Renal cortex interstitium (tissue), 15 donors: ENCODE measurements around the gene AP1G1. TPM values are rescaled to one million over a fixed set of nuclear protein-coding genes. Genes with fewer than 3 reads are reported as not detected.
A peak's percentile ranks its signal among the peaks of the same experiment; 100 is the strongest.
"Not testable (repeated sequence)": the region's sequence is repeated elsewhere in the genome, so short reads cannot be mapped to it uniquely, and the experiment has no call there.

ENCODE experiments used
- DNase-seq, 11 donors: peaks; one replicate each; pipeline ENCODE4 v3.0.0-alpha.2; 2013; ENCODE audit warnings: low read depth in 9 of 11, low spot score in 4 of 11; ENCODE audit errors: extremely low read depth in 1 of 11
- long read RNA-seq, 16 experiments: transcript quantifications; one replicate each; lab custom pipeline, GENCODE V29; 2026
- polyA plus RNA-seq, 3 donors: library from polyadenylated mRNA; unstranded; fragments of 120-200 nt; gene quantifications; one replicate each; pipeline ENCODE4 v1.2.1, GENCODE V29; 2013; ENCODE audit not compliant: insufficient read length in 3 of 3

Gene AP1G1
- polyA plus RNA-seq, result 10 to 100 TPM; 76.0 to 99.5 (median 86.4) TPM
- long read RNA-seq, donor 1, full-length matches to known transcripts, result 2 of 14 reads
- long read RNA-seq, donor 1, partial matches to known transcripts, result 12 of 14 reads
- long read RNA-seq, donor 1, other reads (novel, unspliced or antisense), result 0 of 14 reads
- long read RNA-seq, donor 2, partial matches to known transcripts, result 140 of 166 reads
- long read RNA-seq, donor 2, other reads (novel, unspliced or antisense), result 26 of 166 reads
- long read RNA-seq, donor 3, full-length matches to known transcripts, result 3 of 14 reads
- long read RNA-seq, donor 3, partial matches to known transcripts, result 11 of 14 reads
- long read RNA-seq, donor 3, other reads (novel, unspliced or antisense), result 0 of 14 reads
- long read RNA-seq, donor 4, full-length matches to known transcripts, result 3 of 17 reads
- long read RNA-seq, donor 4, partial matches to known transcripts, result 14 of 17 reads
- long read RNA-seq, donor 4, other reads (novel, unspliced or antisense), result 0 of 17 reads
- long read RNA-seq, donor 5, result 0 reads
- long read RNA-seq, donor 6, full-length matches to known transcripts, result 5 of 38 reads
- long read RNA-seq, donor 6, partial matches to known transcripts, result 33 of 38 reads
- long read RNA-seq, donor 6, other reads (novel, unspliced or antisense), result 0 of 38 reads
- long read RNA-seq, donor 7, full-length matches to known transcripts, result 1 of 1 reads
- long read RNA-seq, donor 7, partial matches to known transcripts, result 0 of 1 reads
- long read RNA-seq, donor 7, other reads (novel, unspliced or antisense), result 0 of 1 reads
- long read RNA-seq, donor 8, result 0 reads
- long read RNA-seq, donor 9, full-length matches to known transcripts, result 5 of 13 reads
- long read RNA-seq, donor 9, partial matches to known transcripts, result 8 of 13 reads
- long read RNA-seq, donor 9, other reads (novel, unspliced or antisense), result 0 of 13 reads
- long read RNA-seq, donor 10, partial matches to known transcripts, result 11 of 12 reads
- long read RNA-seq, donor 10, other reads (novel, unspliced or antisense), result 0 of 12 reads
- long read RNA-seq, donor 11, full-length matches to known transcripts, result 5 of 25 reads
- long read RNA-seq, donor 11, partial matches to known transcripts, result 20 of 25 reads
- long read RNA-seq, donor 11, other reads (novel, unspliced or antisense), result 0 of 25 reads
- long read RNA-seq, donor 12, full-length matches to known transcripts, result 1 of 1 reads
- long read RNA-seq, donor 12, partial matches to known transcripts, result 0 of 1 reads
- long read RNA-seq, donor 12, other reads (novel, unspliced or antisense), result 0 of 1 reads
- long read RNA-seq, donor 13, result 0 reads
- long read RNA-seq, donor 14, result 0 reads
- long read RNA-seq, donor 15, result 0 reads
- long read RNA-seq, donor 16, full-length matches to known transcripts, result 8 of 269 reads
- long read RNA-seq, donor 16, partial matches to known transcripts, result 261 of 269 reads
- long read RNA-seq, donor 16, other reads (novel, unspliced or antisense), result 0 of 269 reads

DNA sequence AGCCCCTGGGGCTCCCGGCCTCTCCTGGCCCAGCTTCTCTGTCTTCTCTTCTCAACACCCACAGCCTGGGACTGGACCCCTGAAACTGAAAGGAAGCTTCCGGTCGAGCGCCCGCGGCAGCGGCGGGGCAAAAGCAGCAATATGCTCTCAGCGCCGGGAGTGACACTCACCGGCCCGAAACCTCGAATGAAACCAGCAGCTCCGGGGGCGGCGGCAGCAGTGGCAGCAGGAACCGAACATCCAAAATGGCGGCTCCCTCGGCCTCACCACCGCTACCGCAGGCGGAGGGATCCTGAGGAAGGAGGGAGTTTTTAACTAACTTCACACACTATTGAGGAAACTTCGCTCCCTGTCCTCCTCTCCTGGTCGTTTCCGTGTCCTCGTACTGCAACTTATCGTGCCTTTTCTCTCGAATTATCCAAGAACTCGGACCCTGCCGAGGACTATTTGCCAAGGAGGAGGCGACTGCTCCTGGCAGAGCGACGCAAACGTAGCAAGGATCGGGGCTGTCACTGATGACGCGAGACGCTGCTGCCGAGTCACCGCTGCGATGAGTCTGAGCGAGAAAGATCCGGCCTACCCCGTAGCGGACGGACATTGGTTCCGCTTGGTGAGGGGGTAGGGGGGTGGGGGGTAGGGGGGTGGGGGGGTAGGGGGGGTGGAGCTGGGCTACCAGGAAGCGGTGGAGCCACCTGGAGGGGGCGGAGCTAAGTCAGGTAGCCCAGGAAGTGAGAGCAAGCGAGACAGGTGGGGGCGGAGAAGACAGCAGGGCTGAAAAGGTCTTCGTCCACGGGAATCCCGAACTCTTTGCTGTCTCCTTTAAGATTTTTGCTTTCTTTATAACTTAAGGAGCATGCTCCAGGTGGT, at the start of gene AP1G1:
Gene AP1G1 (minus strand): TSS at position 242 of the 867 bp plus-strand sequence. CDS start 19,355 bp downstream, outside the sequence.
- peak; percentile 92 to 98 (median 97) for DNase-seq

DNA sequence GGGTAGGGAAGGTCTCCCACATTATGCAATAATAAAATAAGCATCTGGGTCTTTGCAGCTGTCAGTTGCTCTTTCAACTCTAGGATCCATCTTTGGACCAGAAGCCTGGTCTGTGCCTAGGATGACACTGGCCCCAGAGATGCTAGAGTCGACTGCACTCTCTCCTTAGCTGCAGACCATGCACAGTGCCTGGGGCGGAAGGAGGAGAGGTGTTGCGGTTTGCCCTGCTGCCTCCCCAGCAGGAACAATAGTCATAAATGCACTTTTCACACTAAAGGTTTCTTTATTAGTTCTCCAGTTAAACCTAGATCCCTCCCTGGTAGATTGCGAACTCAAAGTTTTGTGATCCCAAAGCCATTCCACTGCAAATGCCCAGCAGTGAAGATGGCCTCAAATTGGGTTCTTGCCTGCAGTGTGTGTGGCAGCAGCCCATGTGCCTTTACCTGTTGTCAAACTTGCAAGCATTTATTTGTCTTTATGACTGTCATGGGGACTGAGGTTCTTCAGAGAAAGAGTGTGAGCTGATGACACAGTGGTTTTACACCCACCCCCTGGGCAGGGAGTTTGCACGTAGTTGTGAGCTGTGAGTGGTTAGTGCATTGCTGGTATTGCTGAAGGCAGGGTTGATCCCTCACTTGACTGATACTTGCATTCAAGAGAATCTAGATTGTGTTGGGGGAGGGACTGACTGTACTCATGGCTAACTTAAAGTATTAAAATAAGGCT, 47.5 kb upstream of the AP1G1 start:
- DNase-seq, result no peak

DNA sequence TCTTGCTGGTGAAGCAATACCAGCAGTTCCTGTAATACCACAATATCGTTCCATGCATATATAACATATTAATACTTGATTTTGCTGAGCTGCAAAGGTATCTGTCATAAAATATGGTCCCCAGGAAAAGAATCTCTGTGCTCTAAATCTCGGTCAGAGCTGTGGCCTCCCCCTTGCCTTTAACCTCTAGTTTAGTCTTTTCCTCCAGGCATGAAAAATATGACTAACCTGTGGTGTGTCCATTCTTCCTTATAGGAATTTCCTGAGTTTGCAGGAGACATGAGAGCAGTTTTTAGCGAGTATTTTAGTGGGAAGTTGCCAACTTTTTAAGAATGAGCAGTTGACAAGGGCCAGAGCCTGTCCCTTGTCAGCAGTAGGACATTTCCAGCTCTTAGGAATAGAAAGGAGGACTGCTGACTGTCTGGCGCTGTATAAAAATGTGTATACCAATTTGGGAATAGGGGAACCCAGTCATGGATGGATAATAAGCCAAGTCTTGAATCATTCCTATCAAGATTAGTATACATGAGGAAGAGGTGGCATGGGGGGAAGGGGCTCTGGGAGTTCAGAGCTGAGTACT, 45.8 kb upstream of the AP1G1 start:
- DNase-seq, result no peak

DNA sequence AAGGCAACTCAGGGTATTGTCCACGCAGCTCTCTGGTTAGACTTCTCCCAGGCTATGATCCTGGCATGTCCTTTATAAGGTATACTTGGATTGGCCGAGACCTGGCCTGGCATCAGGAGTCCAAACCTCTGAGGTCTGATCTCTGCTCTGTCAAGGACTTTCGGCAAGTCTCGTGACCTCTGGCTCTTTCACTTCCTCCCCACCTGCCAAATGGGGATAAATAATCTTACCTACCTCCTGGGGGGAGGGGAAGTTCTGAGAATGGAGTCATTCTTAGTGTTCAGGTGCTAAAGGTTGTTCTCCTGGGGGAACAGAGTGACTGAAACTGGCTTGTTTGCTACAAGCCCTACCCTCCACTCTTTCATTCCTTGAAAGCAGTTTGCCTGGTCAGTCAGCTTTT, 44.8 kb upstream of the AP1G1 start:
- no peak for DNase-seq

DNA sequence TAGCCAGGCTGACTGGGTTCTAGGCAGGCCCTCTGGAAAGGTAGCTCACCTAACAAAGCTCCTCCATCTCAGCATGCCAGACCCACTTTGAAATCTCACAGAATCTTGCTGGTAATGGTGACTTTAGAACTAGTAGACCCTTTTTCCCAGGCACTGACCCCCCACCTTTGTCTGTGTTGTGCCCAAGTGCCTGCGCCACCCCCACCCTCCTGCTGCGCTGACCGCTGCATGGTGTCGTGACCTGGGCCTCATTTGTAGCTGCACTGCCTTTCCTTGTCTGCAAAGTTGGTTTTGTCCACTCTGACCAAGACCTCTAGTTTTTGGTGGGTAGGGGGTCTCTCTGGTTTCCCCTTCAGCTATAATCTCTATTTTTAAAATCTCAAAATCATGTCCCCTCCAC, 43.9 kb upstream of the AP1G1 start:
- DNase-seq, result no peak

DNA sequence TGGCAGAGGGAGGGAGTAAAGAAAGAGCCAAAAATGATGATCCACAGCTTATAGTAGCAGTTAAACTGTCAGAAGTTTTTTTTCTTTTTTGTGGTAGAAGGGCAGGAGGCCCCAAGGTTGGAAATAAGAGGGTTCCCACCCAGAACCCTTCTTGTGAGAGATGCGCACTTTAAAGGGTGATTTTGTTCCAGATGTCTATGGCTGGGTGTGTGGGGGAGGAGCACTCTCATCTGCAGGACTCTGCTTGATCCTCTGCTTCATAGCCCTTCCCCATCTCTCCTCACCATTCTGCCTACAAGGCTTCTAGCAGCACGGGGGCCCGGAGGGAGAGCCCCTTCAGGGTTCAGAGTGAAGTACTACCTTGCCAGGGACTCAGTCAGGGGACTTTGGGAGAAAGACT, 43.5 kb upstream of the AP1G1 start:
- DNase-seq, result no peak

DNA sequence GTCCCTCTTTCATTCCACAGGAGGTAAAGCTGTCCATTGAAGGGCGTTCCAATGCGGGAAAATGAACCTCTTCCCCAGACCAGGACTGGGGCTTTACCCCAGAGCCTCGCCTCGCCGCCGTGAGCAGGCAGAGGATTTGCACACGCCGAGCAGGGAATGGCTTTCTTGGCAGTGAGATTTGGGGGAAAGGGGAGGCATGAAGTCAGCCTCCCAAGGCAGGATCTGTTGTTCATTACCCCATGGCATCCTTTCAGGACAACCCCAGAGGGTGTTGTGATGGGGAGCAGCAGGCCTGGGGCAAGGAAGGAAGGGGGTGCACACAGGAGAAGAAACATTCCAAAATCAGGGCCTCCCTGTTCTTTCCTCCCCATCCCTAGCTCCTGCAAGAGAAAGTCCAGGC, 43.1 kb upstream of the AP1G1 start:
- DNase-seq, result no peak

DNA sequence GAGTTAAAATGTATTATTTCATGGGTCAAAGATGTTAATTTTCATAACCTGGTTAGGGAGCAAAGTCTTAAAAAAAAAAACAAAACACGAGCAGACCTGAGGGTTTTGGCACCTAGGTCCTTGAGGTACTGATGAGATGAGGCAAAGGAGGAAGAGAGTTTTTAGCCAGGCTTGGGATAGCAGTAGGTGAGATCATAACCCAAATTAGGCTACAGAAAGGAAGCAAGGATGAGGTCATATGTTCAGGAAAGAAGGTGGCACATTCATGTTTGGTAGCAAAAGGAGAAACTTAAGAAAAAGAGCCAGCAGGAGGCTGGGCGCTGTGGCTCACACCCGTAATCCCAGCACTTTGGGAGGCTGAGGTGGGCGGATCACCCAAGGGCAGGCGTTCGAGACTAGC, 40.0 kb upstream of the AP1G1 start:
- no peak for DNase-seq

DNA sequence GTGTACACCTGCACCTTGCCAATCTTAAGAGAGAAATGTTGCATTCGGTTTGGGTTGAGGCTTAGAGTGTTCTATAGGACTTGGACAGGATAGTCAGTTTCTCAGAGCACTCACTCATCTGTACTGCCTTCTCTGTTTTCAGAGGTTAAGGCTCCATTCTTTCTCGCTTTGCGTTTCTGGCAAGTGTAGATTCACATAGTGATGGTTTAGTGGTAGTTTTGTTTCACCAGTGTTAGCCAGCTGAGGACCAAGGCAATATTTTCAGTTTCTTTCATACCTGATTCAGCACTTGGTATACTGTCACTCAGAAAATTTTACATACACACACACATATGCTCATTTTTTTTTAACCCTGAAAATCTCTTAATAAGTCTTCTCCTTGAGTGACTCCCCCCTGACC, 38.5 kb upstream of the AP1G1 start:
- no peak for DNase-seq

DNA sequence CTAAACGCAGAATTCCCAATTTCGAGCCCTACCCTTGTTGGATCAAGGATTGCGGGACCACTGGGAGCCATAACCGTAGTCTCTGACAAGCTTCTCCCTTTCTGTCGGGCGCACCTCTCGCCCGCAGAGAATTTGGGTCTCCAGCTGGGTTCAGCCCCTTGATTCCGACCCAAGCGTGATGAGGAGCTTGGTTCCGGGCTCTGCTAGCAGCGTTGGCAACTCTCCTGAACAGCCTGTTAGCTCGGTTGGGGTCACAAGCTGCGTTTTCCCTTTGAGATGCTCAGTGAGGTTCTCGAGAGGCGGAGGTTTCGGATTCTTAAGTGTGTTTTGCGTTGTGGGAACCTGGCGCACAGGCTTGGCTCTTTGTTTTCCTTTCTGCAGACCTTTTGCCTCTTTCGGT, 37.8 kb upstream of the AP1G1 start:
- DNase-seq, result no peak

DNA sequence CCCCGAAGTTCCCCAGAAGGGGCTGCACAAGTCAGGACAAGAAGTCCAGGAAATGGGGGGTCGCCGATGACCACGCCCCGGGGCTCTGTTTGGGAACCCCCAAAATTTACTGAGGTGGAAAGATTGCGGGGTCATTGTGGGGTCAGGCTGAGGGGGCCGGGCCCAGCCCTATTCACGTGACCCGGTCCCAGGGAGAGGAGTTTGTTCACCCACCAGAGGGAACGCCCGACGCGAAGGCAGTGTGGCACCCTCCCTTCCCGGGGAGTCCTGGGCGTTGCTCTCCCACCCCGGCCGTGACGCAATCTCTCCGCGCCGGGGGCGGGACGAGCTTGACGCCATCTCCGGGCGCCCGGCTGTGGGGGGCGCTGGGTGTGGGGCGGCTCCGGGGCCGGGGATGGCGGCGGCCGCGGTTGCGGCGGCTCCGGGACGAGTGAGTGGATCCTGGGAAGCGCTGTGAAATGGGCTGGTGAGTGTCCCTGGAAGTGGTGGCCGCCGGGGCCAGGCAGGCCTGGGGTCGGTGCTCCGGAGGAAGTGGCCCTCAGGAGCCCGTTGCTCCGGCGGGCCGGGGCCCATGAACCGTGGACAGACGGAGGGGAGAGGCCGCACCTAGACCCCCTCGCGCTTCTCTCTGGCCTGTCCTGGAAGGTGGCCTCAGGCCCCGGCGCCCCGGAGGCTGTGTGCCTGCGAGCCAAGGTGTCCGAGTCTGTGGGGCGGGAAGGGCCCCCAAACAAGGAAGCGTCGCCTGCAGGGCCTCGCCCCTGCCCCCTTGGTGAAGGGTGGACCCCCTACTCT, 37.2 kb upstream of the AP1G1 start, which contains the start of gene ATXN1L:
Gene ATXN1L (plus strand): TSS at position 338 of the 792 bp plus-strand sequence. CDS start 3,765 bp downstream, outside the sequence.
- peak; percentile 56 to 92 (median 83) for DNase-seq

DNA sequence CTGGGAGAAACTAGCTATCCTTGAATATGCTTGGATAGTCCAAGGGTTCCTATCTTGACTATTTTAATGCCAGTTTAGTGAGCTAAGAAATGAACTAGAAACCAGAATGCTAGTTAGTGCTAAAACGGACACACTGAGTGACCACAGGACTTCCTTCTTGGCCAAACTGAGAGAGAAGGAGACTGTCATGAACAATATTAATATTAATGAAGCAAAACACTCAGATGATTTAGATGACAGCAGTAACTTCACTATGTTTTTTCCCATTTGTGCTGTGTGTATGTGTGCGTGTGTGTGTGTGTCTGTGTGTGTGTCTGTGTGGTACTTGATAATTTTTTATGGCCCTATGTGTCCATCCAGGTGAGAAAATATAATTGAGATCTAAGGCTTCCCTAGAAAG, 34.9 kb upstream of the AP1G1 start:
- DNase-seq, result no peak

DNA sequence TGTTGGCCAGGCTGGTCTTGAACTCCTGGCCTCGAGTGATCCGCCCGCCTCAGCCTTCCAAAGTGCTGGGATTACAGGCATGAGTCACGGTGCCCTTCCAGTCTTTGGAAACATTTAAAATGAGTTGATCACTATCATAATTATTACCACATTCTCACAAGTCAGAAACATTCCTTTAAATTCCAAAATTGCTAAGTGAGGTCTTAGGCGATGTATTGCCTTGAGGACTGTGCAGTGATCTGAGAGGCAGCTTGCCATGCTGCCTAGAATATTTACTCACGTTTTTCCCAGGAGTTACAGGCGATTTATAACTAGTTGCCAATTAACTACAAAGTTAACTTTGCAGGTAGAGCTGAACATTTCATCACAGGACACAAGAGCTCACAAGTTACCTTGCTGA, 31.4 kb upstream of the AP1G1 start:
- DNase-seq, result no peak

DNA sequence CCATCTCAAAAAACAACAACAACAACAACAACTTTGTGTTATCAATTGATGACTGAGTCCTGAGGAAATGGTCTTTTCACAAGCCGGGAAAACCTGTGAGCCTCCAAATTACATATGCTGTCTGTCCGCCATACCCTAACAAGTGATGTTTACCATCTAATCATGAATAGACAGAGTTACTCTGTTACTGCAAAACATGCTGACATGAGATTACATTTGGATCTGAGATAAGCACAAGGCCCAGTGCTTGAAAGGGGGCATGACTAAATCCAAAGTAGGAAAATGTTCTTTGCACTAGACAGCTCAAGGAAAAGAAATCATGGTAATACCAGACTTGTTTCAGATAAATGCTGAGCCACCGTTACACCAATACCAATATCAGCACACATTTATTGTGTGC, 28.5 kb upstream of the AP1G1 start:
- no peak for DNase-seq

DNA sequence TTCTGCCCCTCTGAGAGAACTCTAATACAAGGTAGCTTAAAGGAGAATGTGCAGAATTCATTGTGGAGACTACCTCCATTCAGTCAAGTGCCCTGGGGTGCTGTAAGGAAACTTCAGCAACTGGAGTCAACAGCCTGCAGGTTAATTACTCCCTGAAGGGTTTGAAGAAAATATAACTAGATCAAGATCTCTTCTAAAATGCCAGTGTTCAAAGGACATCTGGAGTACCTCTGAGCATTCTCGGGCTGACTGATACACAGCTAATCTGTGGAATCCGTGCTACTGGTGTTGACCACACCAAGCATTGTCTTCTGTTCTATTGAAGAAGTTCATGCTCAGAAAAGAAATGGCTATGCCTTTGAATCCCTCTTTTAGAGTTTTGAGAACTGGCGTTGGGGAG, 25.7 kb upstream of the AP1G1 start:
- DNase-seq, result no peak

DNA sequence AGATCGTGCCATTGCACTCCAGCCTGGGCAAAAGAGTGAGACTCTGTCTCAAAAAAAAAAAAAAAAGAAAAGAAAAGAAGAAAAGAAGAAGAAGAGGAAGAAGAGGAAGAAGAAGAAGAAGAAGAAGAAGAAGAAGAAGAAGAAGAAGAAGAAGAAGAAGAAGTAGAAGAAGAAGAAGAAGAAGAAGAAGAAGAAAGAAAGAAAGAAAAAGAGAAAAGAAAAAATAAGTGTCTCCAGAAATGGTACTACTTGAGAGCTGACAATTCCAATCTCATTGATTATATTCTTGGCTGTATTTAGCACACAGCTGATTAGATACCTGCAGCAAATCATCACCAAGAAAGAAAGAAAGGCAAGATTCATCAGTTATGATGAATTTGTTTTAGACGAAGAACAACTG, 23.5 kb upstream of the AP1G1 start:
- DNase-seq, result not testable (repeated sequence)
